GM18498 (cell line): ENCODE measurements around the gene CUEDC2.
A peak's percentile ranks its signal among the peaks of the same experiment; 100 is the strongest.

Source experiments
- ATAC-seq: cut with Tn5 transposase; IDR thresholded peaks from one replicate; pipeline ENCODE4 v1.9.1; 2021; ENCODE audit warnings: mild to moderate bottlenecking, moderate library complexity; ENCODE audit not compliant: unreplicated experiment

Gene CUEDC2, protein sequence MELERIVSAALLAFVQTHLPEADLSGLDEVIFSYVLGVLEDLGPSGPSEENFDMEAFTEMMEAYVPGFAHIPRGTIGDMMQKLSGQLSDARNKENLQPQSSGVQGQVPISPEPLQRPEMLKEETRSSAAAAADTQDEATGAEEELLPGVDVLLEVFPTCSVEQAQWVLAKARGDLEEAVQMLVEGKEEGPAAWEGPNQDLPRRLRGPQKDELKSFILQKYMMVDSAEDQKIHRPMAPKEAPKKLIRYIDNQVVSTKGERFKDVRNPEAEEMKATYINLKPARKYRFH

GRCh38 chr10:102432162-102432950 lies at the start of gene CUEDC2:
CUEDC2 (minus strand) TSS chr10:102432574; CDS start chr10:102425188, 7,386 bp downstream.
- ATAC-seq, result peak; percentile 88

DNA sequence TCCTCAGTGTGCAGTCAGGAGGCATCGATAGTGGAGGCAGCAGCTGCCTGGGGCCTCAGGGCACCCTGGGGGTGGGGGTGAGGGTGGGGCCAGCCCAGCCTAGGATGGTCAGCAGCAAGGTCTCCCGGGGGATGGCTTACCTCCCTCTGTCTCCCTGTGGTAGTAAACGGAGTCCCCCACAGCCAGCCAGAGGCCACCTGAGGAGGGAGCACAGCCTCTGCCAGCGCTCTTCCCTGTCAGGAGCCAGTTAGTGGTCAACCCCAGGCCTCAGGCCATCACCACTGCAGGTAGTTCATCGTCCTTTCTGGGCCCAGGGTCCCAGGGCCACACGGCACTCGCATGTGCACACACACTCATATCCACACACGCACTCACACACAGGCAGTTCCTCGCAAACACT lies 48.0 kb upstream of the CUEDC2 start:
- no peak for ATAC-seq

GRCh38 chr10:102479651-102480050 lies 47.3 kb upstream of the CUEDC2 start:
- no peak for ATAC-seq

- ATAC-seq, result no peak
These were observed 44.2 kb upstream of the CUEDC2 start for GRCh38 chr10:102476466-102477141.

GRCh38 chr10:102475451-102476040 lies 43.2 kb upstream of the CUEDC2 start:
- no peak for ATAC-seq

- ATAC-seq, result no peak
These were observed 41.3 kb upstream of the CUEDC2 start for GRCh38 chr10:102473445-102474331.

DNA sequence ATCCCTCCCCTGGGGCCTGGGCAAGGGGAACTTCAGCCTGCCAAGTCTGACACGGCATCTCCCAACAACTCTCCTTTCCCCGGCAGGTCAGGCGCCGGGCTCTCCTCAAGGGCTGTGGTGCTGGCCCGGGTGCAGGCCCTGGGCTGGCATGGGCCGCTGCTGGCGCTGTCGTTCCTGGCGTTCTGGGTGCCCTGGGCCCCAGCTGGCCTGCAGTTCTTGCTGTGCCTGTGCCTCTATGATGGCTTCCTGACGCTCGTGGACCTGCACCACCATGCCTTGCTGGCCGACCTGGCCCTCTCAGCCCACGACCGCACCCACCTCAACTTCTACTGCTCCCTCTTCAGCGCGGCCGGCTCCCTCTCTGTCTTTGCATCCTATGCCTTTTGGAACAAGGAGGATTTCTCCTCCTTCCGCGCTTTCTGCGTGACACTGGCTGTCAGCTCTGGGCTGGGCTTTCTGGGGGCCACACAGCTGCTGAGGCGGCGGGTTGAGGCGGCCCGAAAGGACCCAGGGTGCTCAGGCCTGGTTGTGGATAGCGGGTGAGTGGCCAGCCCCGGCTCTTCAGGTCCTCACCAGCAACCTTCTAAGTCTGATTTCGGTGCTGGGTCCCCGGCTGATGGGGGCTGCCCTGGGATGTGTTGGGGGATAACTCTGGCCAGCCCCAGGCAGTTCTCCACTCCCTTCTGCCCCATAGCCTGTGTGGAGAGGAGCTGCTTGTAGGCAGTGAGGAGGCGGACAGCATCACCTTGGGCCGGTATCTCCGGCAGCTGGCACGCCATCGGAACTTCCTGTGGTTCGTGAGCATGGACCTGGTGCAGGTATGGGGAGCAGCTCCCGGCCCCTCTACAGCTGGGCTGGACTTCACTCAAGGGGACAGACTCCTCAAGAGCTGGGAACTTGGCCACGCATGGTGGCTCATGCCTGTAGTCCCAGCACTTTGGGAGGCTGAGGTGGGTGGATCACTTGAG lies 38.5 kb upstream of the CUEDC2 start:
- no peak for ATAC-seq

DNA sequence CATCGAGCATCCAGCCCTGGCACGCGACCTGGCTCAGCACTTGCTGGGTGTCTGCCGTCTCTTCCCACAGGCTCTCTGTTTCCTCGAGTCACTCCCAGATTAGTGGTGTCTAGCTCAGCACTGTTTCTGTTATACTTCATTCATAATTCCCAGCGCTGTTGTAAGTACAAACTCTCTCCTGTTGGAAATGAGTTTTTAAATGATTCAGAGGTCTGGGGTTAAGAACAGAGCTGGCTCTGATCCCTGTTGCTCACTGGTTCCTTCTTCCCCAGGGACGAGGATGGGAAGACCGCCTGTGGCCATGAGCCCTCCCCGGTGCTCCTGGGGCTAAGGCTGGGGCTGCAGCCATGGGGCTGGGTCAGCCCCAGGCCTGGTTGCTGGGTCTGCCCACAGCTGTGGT lies 36.3 kb upstream of the CUEDC2 start:
- no peak for ATAC-seq

GRCh38 chr10:102467971-102468438 lies 35.6 kb upstream of the CUEDC2 start:
- ATAC-seq, result no peak

DNA sequence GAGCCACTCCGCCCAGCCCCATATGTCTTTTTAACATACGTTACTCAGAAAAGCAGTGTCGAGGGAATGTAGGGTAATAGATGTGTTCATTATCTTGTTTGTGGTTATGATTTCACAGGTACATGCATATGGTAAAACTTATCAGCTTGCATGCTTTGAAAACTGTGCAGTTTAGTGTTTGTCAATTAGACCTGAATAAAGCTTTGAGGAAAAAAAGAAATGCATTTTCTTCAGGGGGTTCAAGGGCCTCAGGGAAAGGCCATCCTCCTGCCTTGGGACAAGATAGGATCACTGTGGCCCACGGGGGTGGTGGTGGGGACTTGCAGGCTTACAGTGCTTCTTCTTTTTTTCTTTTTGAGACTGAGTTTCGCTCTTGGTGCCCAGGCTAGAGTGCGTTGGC lies 34.9 kb upstream of the CUEDC2 start:
- no peak for ATAC-seq

GRCh38 chr10:102465466-102465865 lies 33.1 kb upstream of the CUEDC2 start:
- no peak for ATAC-seq

GRCh38 chr10:102463983-102464382 lies 31.6 kb upstream of the CUEDC2 start:
- ATAC-seq, result no peak

DNA sequence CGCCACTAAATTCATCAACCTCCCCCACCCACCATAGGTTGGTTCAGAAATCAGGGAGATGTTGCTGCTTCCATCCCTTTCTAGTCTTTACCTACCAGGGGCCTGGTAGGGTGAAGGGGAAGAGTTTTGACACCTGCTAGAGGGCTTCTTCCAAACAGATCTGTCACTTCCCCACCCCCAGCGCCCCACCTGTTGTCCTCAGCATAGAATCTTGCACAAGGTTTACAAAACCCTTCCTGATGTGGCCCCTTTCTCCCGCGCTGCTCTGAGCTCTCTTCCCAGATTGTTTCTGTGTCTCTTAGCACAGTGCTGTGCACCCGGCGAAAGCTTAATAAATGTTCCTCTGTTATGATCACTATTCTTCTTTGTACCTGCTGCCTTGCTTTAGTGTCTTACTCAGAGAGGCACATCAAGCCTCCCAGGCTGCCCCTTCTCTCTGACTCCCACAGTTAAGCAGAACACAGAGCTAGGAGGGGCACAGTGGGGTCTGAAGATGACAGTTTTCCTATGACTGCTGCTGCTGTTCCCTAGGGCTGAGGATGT lies 30.2 kb upstream of the CUEDC2 start:
- ATAC-seq, result no peak

DNA sequence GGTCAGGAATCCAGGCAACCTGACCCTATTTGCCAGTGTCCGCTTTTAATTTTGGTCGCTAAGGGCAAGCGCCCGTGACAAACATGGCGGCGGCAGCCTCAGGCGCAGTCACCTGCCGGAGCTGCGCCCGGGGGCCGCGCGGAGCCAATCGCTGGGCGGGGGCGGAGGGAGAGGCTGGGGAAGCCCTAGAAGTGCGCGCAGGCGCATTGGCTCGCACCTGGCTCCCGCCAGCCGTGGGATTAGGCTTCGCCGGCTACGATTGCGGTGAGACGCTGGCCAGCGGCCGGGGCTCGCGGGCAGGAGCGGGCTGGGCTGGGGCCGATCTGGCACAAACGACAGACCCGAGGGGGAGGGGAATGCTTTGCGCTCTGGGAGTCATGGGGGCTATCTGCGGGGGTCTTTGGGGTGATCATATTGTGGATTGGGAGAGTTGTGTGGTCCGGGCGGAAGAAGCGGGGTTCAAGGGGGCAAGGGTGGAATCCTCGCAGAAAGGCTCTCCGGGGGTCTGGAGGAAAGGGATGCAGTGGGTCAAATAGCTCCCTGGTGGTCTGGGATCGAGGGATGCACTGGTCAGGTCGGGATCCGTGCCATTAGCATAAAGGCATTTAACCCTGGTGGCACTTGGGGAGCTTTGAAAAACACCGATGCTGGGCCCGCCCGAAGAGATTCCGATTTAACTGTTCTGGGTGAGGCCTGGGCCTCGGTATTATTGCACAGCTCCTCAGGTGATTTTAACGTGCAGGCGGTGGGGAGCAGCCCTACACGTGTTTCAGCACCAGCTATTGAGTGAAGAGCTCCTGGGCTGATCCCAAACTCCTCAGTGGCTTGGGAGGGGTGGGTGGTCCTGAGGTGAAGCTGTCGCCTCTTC lies 29.0 kb upstream of the CUEDC2 start:
- ATAC-seq, result peak; percentile 92

- ATAC-seq, result peak; percentile 27
These were observed 28.4 kb upstream of the CUEDC2 start for GRCh38 chr10:102460836-102461186.

GRCh38 chr10:102458656-102459055 lies 26.3 kb upstream of the CUEDC2 start:
- no peak for ATAC-seq

DNA sequence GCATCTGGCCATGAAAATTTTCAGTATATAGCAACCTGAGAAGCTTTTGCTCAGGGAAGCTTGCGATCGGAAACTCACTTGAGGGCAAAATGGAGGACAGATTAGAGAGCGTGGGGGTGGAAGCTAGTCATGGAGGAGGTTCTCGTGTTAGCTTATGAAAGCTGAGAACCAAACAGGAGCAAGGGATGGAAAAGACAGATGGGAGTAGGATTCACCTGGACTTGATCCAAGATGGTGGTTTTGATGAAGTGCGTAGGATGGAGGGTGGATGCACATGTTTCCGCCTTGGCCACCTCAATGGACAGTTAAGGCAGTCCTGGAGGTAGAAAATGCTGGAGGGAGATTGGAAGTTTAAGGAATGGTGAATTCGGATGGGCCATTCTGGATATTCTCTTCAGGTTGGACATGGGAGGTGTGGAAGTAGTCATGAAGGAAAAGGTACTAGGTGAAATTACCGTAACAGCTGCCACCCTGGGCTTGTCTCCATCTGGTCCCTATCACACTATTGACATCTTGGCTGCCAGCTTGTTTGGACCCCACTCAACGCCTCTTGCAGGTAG lies 25.3 kb upstream of the CUEDC2 start:
- no peak for ATAC-seq
